GM12891 (cell line): ENCODE results near the gene SMDT1. TPM values are rescaled to one million over a fixed set of nuclear protein-coding genes. Genes with fewer than 3 reads are reported as not detected.

Experiments used
- DNase-seq: peaks from one replicate; pipeline ENCODE4 v3.0.0; 2011; ENCODE audit warnings: low spot score; ENCODE audit not compliant: insufficient read length
- FAIRE-seq: peaks from 2 replicates; lab custom pipeline; 2011; peaks lifted over from hg19 to GRCh38; lab: Jason Lieb, UNC
- PAX5 ChIP-seq: IDR thresholded peaks from 2 replicates; pipeline ENCODE4 v1.6.1; 2011; ENCODE audit warnings: low read length, moderate library complexity, mild to moderate bottlenecking; ENCODE audit not compliant: insufficient read depth, severe bottlenecking
- POLR2A ChIP-seq: IDR thresholded peaks from 2 replicates; pipeline ENCODE4 v1.6.1; 2011; ENCODE audit warnings: low read depth, low read length, control low read depth
- POLR2AphosphoS5 ChIP-seq: IDR thresholded peaks from 2 replicates; pipeline ENCODE4 v1.6.1; 2011; ENCODE audit warnings: low read depth, low read length, control low read depth
- POU2F2 ChIP-seq: IDR thresholded peaks from 2 replicates; pipeline ENCODE4 v1.6.1; 2011; ENCODE audit warnings: low read depth, mild to moderate bottlenecking, control low read depth, low read length, moderate library complexity
- SPI1 ChIP-seq: IDR thresholded peaks from 2 replicates; pipeline ENCODE4 v1.6.1; 2011; ENCODE audit warnings: low read depth, low read length, control low read depth
- TAF1 ChIP-seq: IDR thresholded peaks from 2 replicates; pipeline ENCODE4 v1.6.1; 2011; ENCODE audit warnings: low read depth, low read length, control low read depth
- polyA plus RNA-seq: library from polyadenylated mRNA; unstranded; fragments of >200 nt; gene quantifications from one replicate; pipeline ENCODE4 v1.2.1, GENCODE V29; 2012; ENCODE audit warnings: low read depth, missing spikeins, inconsistent platforms; ENCODE audit not compliant: missing spikeins

The SMDT1 gene, protein sequence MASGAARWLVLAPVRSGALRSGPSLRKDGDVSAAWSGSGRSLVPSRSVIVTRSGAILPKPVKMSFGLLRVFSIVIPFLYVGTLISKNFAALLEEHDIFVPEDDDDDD
- polyA plus RNA-seq, result 125 TPM

DNA sequence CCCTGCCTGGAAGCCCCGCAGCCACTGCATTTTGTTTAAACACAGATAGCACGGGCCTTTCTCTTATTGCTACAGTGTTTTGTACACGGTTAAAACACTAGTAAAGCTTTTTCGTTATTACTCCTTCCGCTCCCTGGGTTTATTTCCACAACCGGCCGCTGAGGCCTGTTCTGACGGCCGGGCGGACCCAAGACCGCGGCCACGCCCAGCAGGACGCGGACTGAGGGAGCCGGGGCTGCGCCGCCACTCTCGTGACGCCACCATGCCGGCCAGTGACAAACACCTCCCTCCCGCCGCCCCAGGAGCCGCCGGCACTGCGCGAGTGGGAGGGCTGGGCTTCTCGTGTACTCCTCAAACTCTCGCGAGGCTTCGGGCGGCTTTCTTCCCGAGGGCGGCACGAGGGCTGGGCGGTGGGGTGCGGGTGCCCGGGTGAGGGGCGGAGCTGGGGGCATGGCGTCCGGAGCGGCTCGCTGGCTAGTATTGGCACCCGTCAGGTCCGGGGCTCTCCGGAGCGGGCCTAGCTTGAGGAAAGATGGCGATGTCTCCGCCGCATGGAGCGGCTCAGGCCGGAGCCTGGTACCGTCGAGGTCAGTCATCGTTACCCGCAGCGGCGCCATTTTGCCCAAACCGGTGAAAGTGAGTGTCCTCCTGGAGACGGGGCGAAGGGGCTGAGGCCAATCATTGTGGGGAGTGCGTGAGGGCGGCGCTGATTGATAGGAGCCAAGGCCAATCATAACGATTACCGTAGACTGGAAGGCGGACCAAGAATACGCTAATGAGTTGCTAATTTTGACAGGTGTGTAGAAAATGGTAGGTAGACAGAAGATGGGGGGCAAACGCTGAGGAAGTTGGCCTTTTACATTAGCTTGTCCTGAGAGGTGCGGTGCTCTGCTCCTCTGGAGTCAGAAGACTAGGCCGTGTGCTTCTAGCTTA lies at the start of gene SMDT1:
SMDT1 (plus strand) TSS at position 382 of the 933 bp plus-strand sequence; CDS start at position 451, 69 bp downstream.
- FAIRE-seq (peak; percentile 100), DNase-seq (peak; percentile 98)
- TF ChIP-seq PAX5 (no peak), TAF1 (peak; percentile 99), POLR2A (peak; percentile 89), SPI1 (peak; percentile 36), POLR2AphosphoS5 (peak; percentile 92), POU2F2 (peak; percentile 82)

DNA sequence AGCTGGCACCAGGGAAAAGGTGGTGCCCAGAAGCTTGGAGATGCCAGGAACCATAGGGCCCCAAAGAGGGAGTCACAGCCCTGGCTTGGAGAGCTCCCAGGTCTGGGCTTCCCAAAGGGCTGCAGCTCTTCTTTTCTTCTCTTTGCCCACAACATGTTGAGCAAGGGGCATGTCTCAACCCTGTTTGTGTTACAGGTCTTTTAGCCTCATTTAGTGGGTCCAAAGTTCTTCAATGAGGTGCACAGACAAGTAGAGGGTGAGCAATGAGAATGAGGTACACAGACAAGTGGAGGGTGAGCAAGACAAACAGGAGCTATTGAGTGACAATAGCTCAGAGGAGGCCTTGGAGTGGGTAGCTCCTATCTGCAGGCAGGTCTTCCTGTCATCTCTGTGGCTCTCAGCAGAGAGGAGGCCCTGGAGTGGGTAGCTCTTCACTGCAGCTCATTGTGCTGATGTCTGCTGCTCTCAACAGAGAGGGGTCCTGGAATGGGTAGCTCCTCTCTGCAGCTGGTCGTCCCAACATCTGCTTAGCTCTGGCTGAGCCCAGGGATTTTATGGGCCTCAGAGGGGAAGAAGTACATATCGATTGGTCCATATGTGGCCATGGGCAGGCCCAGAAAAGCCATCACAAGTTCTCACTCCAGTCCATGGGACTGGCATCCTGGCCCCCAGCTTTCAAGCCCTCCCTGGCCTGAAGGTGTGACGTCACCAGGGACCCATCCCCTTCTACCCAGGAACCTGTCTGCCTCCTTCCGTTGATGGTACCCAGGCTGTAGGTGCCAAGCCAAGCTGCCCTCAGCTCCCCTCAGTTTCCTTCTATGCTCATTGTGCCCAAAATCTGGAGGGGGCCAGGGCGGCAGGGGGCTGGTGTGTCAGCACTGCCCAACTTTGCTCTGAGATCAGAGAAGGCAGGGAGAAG lies 46.0 kb upstream of the SMDT1 start:
- no peak for TF ChIP-seq POLR2A
- DNase-seq (no peak), FAIRE-seq (no peak)

DNA sequence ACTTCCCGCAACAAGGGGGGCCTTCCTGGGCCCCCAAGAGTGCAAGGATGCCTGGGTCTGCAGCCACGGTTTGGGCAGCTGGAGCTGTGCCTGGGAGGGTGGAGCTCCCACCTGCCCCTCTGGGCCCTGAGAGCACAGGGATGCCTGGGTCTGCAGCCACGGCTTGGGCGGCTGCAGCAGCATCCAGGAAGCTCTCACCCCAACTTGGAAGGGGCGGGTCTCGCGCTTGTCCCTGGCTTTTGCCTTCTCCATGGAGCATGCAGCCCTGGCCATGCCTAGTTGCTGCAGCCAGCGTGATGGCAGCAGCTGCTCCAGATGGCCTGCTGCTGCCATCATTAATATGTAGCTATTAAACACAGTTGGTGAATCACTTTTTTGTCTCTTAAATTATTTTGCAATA lies 44.2 kb upstream of the SMDT1 start:
- no peak for FAIRE-seq
- TF ChIP-seq TAF1 (no peak), SPI1 (no peak), POU2F2 (no peak), PAX5 (no peak), POLR2A (no peak), POLR2AphosphoS5 (no peak)
- no peak for DNase-seq

DNA sequence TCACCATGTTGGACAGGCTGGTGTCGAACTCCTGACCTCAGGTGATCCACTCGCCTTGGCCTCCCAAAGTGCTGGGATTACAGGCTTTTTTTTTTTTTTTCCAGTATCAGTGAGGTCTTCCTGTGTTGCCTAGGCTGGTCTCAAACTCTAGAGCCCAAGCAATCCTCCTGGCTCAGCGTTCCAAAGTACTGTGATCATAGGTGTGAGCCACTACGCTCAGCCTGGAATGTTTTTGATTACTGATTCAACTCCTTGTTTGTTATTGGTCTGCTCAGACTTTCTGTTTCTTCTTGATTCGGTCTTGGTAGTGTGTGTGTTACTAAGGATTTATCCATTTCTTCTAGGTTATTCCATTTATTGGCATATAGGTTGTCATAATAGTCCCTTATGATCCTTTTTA lies 40.2 kb upstream of the SMDT1 start:
- DNase-seq (no peak), FAIRE-seq (no peak)
- no peak for TF ChIP-seq PAX5
- TF ChIP-seq TAF1, result no peak
- no peak for TF ChIP-seq POLR2AphosphoS5
- TF ChIP-seq POLR2A, result no peak

DNA sequence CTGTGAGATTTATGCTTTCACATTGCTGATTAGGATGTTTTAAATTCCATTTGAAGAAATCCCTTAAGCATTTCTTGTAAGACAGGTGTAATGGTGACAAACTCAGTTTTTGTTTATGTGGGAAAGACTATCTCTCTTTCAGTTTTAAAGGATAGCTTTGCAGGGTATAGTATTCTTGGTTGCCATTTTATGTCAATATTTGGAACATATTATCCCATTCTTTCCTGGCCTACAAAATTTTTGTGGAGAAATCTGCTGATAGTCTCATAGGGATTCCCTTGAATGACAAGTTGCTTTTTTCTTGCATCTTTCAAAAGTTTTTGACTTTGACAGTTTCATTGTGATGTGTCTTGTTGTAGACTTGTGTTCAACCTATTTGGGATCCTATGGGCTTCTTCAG lies 37.7 kb upstream of the SMDT1 start:
- DNase-seq (no peak), FAIRE-seq (no peak)
- TF ChIP-seq PAX5 (no peak), POLR2AphosphoS5 (no peak), POU2F2 (no peak), SPI1 (no peak), POLR2A (no peak), TAF1 (no peak)

DNA sequence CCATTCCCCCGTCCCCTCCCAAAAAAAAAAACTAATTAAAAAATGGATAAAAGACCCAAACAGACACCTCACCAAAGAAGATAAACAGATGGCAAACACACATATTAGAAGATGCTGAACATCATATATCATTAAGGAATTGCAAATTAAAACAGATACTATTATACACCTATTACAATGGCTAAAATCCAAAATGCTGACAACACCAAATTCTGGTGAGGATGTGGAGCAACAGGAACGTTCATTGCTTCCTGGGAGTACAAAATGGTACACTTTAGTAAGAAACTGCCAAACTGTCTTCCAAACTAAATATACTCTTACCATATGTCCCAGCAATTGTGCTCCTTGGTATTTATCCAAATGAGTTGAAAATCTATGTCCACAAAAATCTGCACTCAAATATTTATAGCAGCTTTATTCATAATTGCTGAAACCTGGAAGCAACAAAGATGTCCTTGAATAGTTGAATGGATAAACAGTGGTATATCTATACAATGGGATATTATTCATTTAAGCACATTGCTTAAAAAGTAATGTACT lies 28.8 kb upstream of the SMDT1 start:
- DNase-seq, result no peak
- TF ChIP-seq SPI1 (no peak), POLR2A (no peak), PAX5 (no peak), POLR2AphosphoS5 (no peak), POU2F2 (no peak), TAF1 (no peak)
- no peak for FAIRE-seq

DNA sequence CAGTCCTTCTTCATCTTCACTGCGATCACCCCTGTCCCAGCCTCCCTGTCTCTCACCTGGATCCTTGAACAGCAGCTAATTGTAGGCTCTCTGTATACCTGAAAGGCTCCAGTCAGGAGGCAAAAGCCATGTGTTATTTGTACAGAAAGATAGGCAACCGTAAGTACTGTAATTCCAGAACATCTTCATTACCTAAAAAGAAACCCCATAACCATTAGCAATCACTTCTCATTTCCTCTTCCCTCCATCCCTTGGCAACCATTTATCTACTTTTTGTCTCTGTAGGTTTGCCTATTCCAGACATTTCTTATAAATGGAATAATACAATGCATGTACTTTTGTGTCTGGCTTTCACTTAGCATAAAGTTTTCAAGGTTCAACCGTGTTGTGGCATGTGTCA lies 26.7 kb upstream of the SMDT1 start:
- TF ChIP-seq TAF1 (no peak), POU2F2 (no peak), POLR2AphosphoS5 (no peak), SPI1 (peak; percentile 44; the same call in 1 of the 2 replicates), POLR2A (no peak), PAX5 (no peak)
- DNase-seq (no peak), FAIRE-seq (no peak)

DNA sequence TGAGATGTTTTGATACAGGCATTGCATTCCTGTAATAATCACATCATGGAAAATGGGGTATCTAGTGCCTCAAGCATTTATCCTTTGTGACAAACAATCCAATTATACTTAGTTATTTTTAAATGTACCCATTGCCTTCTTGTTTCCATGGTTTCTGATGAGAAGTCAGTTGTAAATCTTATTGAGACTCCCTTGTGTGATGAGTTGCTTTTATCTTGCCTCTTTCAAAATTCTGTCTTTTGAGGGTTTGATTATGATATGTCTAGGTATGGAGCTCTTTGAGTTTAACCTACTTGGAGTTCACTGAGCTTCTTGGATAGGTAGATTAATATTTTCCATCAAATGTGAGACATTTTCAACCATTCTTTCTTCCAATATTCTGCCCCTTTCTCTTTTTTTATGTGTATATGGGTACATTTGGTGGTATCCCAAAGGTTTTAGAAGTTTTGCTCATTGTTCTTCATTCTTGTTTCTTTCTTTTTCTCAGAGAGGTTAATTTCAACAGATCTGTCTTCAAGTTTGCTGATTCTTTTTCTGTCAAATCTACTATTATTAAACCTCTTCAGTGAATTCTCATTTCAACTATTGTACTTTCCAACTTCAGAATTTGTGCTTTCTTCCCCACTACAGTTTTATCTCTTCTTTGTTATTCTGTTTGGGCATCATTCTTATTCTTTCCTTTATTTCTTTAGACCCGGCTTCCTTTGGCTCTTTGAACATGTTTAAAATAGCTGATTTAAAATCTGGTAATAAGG lies 22.6 kb upstream of the SMDT1 start:
- FAIRE-seq, result no peak
- no peak for TF ChIP-seq SPI1
- DNase-seq, result no peak

DNA sequence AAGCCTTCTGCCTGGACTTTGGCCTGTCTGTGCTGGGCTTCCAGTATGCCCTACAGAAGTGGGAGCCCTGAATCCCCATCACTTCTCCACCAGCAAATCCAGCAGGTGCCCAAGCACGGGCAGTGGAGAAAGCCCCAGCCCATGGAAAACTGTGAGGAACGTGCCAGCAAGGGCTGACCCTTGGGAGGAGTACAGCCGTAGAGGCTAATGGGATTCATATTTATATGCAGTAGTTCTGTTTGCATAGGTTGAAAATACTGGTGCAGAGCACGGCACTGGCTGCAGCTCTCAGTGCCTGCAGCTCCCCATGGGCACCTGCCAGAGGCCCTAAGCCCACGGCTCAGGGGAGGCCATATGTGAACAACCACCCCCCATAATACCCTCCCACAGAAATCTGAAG lies 19.0 kb upstream of the SMDT1 start:
- no peak for TF ChIP-seq POU2F2
- TF ChIP-seq SPI1, result no peak
- no peak for TF ChIP-seq PAX5
- no peak for TF ChIP-seq TAF1
- TF ChIP-seq POLR2A, result no peak
- no peak for TF ChIP-seq POLR2AphosphoS5
- DNase-seq (no peak), FAIRE-seq (no peak)
